CD4-positive, alpha-beta T cell treated with Interleukin-1 beta for 1 hour (primary cell): ENCODE measurements around the gene TTLL7.
A peak's percentile ranks its signal among the peaks of the same experiment; 100 is the strongest.

ENCODE experiments used
- DNase-seq, 2 donors: peaks; one replicate each; pipeline ENCODE4 v3.0.0-alpha.2; 2020 to 2022

The TTLL7 gene, protein sequence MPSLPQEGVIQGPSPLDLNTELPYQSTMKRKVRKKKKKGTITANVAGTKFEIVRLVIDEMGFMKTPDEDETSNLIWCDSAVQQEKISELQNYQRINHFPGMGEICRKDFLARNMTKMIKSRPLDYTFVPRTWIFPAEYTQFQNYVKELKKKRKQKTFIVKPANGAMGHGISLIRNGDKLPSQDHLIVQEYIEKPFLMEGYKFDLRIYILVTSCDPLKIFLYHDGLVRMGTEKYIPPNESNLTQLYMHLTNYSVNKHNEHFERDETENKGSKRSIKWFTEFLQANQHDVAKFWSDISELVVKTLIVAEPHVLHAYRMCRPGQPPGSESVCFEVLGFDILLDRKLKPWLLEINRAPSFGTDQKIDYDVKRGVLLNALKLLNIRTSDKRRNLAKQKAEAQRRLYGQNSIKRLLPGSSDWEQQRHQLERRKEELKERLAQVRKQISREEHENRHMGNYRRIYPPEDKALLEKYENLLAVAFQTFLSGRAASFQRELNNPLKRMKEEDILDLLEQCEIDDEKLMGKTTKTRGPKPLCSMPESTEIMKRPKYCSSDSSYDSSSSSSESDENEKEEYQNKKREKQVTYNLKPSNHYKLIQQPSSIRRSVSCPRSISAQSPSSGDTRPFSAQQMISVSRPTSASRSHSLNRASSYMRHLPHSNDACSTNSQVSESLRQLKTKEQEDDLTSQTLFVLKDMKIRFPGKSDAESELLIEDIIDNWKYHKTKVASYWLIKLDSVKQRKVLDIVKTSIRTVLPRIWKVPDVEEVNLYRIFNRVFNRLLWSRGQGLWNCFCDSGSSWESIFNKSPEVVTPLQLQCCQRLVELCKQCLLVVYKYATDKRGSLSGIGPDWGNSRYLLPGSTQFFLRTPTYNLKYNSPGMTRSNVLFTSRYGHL

DNA sequence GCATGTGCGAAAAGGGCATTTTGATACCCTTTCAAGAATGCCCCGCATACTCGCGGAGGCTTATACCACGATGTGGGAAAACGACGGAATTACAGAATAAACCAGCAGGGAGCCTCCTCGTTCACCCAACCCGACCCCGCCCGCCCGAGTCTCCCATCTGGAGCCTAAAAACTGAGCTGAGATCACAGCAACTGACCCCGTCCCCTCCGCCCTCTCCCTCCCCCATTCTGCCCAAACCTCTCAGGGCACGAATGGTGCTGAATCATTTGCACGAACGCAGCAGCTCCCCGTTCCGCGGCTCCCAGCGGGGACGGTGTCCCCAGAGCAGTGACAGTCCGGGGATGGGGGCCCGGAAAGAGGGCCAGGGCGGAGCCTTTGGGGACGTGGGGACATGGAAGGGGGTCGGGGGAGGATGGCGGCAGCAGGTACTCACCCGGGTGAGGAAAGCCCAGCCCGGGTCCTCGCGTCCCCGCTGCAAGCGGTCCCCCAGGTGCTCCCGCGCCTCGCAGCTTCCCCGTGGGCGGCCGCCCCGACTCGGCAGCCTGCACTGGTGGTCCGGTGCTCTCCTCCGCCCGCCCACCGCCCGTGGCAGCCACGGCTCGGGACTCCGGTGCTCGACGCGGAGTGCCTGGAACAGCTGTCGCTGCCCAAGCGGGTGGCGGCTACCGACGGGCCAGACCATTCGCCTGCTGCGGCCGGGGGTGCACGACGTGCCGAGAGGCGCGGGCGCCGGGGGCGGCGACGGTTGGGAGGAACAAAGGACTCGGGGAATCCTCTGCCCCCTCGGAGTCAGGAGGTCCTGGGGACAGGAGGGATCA, at the start of gene TTLL7:
Gene TTLL7 (minus strand): TSS at position 635 of the 818 bp plus-strand sequence. CDS start 46,921 bp downstream, outside the sequence.
- peak; percentile 58 to 59 for DNase-seq

DNA sequence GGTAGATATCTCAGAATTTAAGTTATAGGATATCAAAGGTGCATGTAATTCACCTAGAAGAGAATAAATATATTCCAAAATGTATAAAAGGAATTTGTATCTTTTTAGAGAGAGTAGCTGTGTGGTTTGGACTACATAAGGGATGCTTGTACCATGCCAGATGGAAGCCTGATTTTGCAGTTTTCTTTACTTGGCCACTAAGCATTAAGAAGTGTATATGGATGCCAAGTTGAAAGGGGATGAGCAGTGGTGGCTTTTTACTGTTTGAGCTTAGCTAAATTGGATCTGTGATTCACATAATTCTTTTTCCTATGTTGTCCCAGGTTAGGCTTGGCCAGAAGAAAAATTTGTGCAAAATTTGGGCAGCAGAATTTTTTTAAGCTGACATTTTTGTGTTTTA, 43.5 kb upstream of the TTLL7 start:
- DNase-seq, result no peak

DNA sequence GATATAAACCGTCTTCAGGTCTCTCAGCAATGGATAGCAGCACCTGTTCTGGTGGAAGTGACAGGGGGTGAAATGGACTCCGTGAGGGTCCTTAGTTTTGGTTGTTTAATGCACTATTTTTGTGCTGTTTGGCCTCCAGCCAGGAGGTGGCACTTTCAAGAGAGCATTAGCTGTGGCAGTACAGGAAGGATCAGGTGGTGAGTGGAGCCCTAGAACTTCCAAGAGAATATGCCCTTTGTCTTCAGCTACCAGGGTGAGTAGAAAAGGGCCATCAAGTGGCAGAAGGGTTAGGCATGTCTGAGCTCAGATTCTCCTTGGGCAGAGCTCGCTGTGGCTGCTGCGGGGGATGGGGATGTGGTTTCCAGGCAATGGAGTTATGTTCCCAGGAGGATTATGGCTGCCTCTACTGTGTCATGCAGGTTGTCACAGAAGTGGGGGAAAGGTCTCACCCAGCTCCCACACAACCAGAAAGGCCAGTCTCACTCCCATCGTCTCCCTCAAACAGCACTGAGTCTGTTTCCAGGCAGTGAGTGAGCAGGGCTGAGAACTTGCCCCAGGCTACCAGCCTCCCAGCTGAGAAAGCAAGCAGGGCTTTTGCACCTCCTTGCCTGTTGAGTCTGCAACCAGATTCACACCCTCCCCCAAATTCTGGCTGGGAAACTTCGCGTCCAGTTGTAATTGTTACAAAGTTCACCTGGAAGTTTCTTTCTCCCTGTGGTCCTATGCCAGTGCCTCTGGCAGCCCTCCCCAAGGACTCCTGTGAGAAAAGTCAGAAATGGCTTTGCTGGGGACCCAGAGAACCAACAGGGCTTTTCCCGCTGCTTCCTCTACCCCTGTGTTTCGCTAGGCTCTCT, 39.1 kb upstream of the TTLL7 start:
- no peak for DNase-seq

DNA sequence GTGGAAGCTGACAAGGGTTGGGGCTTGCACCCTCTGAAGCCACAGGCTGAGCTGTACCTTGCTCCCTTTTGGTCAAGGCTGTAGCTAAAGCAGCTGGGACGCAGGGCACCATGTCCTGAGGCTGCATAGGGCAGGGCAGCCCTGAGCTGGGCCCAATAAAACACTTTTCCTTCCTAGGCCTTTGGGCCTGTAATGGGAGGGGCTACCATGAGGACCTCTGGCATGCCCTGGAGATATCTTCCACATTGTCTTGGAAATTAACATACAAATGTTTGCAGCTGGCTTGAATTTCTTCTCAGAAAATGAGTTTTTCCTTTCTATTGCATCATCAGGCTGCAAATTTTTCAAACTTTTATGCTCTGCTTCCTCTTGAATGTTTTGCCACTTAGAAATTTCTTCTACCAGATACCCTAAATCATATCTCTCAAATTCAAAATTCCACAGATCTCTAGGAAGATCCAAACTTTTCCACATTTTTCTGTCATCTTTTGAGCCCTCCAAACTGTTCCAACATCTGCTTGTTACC, 32.9 kb upstream of the TTLL7 start:
- no peak for DNase-seq

DNA sequence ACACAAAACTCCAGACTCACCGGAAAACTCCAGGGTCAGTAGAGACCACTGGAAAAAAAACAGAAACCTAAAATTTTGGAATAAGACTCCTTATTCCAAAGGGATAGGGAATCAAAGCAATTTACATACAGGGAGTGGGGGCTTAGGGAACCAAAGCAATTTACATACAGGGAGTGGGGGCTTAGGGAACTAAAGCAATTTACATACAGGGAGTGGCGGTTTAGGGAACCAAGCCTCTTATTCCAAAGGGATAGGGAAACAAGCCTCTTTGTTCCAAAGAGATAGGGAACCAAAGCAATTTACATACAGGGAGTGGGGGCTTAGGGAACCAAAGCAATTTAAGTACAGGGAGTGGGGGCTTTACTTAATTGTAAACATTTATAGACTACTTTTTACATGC, 28.4 kb upstream of the TTLL7 start:
- DNase-seq, result no peak

DNA sequence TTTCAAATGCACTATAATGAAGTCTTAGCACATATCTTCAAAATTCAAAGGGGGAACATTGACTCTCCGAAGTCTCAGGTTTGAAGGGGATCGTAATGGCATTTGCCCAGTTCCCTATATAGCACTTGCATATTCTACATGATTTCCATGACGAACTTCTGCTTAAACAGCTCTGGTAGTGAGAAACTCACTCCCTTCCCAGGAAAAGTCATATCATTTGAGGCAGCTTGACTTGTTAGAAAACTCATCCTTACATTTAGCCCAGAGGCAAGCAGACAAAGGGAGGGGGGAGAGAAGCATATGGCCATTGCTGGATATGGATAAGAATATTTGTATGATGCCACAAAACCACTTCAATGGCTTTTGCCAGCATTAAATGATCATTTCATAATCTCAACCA, 27.0 kb upstream of the TTLL7 start:
- no peak for DNase-seq

DNA sequence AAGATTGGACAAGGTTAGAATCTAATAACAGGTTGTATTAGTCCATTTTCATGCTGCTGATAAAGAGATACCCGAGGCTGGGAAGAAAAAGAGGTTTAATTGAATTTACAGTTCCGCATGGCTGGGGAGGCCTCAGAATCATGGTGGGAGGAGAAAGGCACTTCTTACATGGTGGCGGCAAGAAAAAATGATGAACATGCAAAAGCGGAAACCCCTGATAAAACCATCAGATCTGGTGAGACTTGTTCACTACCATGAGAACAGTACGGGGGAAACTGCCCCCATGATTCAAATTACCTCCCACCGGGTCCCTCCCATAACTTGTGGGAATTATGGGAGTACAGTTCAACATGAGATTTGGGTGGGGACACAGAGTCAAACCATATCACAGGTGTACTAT, 22.9 kb upstream of the TTLL7 start:
- no peak for DNase-seq

DNA sequence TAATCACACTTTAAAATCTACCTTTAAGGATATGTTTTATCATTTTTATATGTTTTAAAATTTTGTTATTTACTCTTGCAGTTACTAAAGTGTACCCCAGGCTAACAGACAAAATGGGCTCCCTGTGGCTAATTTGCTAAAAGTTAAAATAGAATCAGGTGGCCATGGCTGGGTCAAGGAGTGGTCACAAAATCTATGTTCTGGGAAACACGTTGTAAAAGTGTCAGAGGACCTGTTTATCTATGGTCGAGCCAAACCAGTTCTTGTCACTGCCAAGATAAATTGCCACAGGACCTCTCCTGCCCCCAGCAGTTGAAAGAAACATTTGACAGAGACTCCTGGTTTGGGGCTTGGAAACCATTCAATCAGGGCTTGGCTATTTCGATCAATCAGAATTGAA, 21.2 kb upstream of the TTLL7 start:
- DNase-seq, result no peak

DNA sequence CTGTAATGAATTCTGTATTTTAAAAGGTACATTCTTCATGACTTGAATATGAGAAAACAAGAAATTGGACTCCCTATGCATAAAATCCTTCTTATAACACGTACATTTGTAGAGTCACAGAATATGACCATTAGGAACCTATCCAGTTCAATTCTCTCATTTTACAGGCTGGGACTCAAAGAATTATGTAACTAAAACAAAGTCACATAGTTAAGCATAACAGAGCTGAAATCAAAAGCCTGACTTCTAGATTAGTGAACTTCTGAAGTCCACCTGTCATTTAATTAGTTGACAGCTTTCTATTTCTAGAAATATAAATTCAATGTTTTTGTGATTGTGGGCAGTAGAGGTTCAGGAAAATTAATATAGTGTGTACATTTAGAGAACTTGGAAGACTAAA, 20.3 kb upstream of the TTLL7 start:
- DNase-seq, result no peak

DNA sequence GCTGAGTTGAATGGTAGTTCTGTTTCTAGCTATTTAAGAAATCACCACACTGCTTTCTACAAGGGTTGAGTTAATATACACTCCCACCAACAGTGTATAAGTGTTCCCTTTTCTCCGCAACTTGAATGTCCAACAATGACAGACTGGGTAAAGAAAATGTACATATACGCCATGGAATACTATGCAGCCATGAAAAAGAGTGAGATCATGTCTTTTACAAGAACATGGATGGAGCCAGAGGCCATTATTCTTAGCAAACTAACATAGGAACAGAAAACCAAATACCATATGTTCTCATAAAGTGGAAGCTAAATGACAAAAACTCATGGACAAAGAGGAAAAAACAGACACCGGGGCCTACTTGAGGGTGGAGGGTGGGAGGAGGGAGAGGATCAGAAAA, 14.8 kb upstream of the TTLL7 start:
- no peak for DNase-seq

DNA sequence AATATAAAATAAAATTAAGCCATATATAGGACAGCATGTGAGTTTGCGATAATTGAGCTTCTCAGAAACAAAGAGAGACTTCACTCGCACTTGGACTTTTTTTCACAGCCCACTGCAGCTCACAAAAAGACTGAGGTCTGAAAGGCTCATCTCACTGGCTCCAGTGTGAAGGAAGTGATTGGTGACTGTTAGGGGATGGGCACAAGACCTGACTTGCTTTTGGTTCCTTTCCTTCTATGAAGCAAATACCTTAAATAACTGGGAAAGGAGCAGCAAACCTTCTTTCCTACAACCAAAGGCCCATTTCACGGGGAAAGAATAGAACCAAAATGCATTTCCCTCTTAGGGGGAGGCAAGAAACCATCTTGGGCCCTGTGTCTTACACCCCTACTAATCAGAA, 13.1 kb upstream of the TTLL7 start:
- no peak for DNase-seq

DNA sequence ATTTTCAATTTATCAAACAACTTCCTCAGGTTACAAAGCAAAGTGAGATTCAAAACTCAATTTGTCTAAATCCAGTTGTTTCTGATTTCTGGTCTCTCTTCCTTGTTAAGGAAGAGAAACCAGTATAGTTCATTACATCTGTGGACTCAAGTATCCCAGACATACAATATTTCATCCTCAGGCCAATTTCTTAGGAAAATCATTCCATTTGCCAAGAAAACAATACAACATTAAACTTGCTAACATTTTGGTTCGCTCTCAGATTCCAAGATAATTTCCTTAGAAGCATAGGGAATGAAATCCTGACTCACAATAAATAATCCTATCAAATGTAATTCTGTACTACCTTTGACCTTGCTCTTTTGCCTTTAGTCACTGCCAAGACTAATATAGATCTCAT, 11.2 kb upstream of the TTLL7 start:
- DNase-seq, result no peak

DNA sequence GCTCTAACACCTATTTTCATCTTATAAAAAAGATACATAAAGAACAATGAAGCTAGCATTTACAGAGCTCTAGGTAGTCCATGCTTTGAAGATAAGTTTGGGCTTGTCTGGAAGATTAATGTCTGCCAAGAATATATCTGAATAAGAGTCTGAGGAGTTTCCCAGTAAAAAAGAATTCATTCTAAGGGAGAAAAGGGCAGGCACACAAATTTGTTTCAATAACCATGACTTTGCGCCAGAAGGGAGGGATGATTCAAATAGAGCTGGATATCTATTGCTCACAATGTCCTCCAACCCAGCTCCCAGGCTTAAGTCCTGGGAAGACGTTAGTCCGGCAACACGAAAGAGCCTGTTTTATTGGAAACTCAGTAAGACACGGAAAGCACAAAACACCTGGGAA, 9.7 kb upstream of the TTLL7 start:
- no peak for DNase-seq

DNA sequence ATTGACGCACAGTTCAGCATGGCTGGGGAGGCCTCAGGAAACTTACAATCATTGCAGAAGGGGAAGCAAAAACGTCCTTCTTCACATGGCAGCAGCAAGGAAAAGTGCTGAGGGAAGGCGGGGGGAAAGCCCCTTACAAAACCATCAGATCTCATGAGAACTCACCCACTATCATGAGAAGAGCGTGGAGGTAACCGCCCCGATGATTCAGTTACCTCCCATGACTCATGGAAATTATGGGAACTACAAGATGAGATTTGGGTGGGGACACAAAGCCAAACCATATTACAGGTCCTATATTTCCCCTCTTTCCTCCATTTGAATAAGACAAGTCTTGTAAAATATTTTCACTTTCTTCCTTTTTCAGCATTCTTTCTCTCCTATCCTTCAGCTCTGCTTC, 7.7 kb upstream of the TTLL7 start:
- DNase-seq, result no peak

DNA sequence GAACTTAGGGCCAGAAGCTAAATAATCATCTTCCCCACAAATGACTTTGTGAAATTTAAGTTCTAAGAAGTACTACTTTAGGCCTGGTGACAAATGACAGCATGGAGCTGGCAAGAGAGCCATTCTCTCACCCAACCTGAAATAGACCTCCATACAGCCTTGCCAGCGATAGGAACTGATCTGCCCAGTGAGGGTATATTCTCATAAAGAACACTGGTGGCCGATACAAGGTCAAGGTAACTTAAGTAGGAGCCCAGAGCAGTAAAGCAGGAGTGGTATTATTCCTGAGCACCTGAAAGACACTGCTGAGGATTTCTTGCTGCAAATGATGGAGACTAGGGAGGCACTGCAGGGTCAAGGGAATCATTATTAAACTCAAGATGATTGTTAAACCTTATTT, 2.6 kb upstream of the TTLL7 start:
- no peak for DNase-seq

DNA sequence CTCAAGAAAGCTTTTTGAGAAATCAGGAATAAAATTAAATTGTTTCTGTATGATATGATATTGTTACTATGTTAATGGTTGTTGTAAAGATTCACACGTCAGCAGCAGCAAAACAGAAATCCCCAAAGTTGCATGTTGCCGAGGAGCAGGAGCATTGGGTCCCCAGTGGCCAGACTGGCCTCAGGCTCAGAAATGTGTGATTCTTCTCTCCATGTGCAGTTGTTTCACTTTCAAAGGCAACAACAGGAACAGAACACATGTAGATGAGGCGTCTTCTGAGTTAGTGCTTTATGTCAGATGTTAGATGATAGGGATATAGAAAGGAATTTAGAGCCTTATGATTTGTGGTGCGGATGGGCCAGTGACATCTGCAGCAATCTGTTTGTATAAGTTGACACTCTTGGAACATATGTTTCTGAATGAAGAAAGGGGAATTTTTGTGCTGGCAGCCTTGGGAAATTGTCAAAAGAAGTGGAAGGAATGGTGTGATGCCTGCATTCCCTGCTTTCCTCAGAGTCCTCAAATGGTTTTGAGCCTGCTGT, 2.1 kb upstream of the TTLL7 start:
- no peak for DNase-seq

DNA sequence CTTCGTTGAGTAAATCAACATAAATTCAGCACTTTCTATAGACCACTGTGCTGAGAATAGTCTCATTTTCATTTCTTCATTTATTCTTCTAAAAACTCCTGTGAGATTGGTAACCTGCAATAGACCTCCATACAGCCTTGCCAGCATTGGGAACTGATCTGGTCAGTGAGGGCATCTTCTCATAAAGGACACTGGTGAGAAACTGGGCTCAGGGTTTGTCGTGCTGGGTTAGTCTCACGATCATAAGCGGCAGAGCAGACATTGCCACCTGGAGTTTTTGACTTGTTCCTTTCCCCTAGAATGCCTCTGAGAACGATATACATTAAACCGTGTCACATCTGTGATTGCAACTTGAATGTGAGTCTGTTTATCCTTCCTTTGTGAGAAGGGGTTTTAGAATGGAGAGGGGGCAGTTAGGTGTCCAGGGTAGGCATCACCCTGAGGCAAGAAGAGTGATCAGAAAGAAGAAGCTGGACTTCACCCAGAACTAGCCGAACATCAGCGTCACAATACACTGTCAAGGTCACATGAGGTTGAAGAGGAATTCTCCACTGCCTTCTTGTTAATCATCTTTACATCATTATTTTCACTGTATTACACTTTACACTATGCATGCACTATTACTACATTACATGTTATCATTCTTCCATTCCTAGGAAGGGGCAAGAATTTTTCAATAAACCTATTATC, 1.4 kb upstream of the TTLL7 start:
- no peak for DNase-seq

DNA sequence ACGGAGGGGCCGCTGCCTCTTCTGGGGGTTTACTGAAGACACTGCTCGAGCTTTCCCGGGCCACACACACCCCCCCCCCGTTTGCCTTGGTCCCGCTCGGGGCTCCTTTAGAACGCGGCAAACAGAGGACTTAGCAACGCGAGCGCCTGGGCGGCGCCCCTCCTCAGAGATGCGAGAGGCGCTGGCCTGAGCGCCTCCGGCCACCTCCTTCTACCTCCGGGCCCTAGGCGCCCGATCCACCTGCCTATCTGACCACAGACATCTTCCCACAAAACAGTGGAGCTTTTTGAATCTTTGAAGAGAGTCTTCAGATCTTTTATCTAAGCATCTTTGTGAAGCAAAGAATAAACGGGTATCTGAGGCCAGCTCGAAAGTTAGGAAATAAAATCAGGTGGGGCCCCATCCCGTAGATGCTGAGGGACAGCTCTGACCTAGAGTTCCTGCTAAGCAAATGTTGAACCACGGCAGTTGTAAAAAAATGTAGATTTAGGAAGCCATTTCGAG, 436 bp upstream of the TTLL7 start:
- DNase-seq, result peak in 1 of 2 donors; percentile 41

DNA sequence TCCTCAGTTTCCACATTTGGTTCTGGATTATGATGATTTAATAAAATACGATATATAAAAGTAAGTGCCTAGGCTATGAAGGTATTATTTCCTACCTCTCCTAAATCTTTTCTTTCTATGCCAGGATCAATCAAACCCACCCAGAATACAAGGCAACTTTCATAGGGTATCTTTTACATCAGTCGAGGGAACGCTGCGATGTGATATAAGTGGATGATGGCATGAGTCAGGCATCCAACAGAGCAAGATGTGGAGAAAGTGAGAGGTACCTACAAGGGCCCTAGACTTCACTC, 781 bp downstream of the TTLL7 start:
- no peak for DNase-seq

DNA sequence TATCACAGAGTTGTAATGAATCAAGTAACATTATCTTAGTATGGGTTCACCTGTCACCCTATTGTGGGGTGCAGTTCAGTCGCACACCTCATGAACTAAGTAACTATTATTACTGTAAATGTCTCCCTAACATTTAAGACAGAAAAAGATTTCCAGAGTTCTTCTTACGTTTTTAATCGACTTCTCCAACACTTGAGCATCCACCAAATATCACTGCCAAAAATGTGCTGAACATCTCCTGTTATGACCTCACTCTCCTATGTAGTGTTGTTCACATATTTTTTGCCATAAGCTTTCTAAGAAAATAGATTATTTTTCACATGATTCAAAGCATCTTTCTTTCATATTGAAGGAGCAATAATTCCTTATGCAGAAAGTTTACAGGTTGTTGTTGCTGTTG, 1.3 kb downstream of the TTLL7 start:
- DNase-seq, result no peak

DNA sequence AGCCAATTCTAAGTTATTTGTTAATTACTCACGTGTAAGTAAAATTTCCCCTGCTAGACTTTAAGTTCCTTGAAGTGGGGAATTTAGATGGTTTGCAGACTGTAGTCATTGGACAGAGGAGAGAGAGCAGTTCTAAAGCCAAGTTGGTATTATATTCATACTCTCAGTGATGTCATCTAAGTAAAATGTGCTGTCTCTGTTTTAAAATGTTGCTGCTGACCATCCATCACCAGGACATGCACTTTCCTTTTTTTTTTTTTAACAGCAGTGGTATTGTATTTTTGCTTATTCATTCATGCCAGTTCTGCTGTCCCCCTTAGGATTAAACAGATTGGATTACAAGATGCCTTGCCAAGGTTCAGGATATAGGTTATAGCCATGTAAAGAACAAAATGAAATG, 2.3 kb downstream of the TTLL7 start:
- DNase-seq, result no peak
